ENCODE results near the gene AQP2.

Gene AQP2

GRCh38 chr12:49970658-49971057, 20.1 kb downstream of the AQP2 start:
- no peaks in the 10 kb centered on the region for H3K9me2 ChIP-seq (replicated peaks; ENCODE audit: control insufficient read depth, low read length)
- H3K4me2 ChIP-seq (ENCODE audit: low read length), result no peak overlapping the region
- no peaks in the 10 kb centered on the region for H3K79me2 ChIP-seq (ENCODE audit: control insufficient read depth, low read length)
- no peak overlapping the region for H3K4me3 ChIP-seq (ENCODE audit: low read length)
- H3K36me3 ChIP-seq (ENCODE audit: control insufficient read depth, low read length), result no peaks in the 10 kb centered on the region
- TF ChIP-seq EZH2phosphoT487 (IDR thresholded peaks at IDR 0.05; ENCODE audit: borderline replicate concordance, low read length) (no peak), CTCF (IDR thresholded peaks at IDR 0.05; ENCODE audit: low read depth, low read length, poor library complexity, severe bottlenecking) (no peak)
- H3K4me1 ChIP-seq (ENCODE audit: control insufficient read depth, low read length), result peaks cover 13% of the 10 kb centered on the region
- H3K27ac ChIP-seq (ENCODE audit: low read depth, low read length), result no peak overlapping the region
- no peaks in the 10 kb centered on the region for H3K9me3 ChIP-seq (ENCODE audit: control insufficient read depth, insufficient read depth, low read length)
- H3F3A ChIP-seq (ENCODE audit: control insufficient read depth, insufficient read depth), result no peaks in the 10 kb centered on the region
- peaks cover 33% of the 10 kb centered on the region for H3K27me3 ChIP-seq (ENCODE audit: control insufficient read depth, low read length)
- no peaks in the 10 kb centered on the region for H4K20me1 ChIP-seq (ENCODE audit: control insufficient read depth, insufficient read depth, low read depth, low read length)

- TF ChIP-seq CTCF (IDR thresholded peaks at IDR 0.05; ENCODE audit: low read depth, low read length, poor library complexity, severe bottlenecking) (no peak), EZH2phosphoT487 (IDR thresholded peaks at IDR 0.05; ENCODE audit: borderline replicate concordance, low read length) (no peak)
- Histone ChIP-seq H3K9me2 (replicated peaks; ENCODE audit: control insufficient read depth, low read length) (no peaks in the 10 kb centered on the region), H3K36me3 (ENCODE audit: control insufficient read depth, low read length) (no peaks in the 10 kb centered on the region), H4K20me1 (ENCODE audit: control insufficient read depth, insufficient read depth, low read depth, low read length) (no peaks in the 10 kb centered on the region), H3K27me3 (ENCODE audit: control insufficient read depth, low read length) (peaks cover 31% of the 10 kb centered on the region), H3K27ac (ENCODE audit: low read depth, low read length) (no peak overlapping the region), H3K4me2 (ENCODE audit: low read length) (no peak overlapping the region), H3K9me3 (ENCODE audit: control insufficient read depth, insufficient read depth, low read length) (no peaks in the 10 kb centered on the region), H3K79me2 (ENCODE audit: control insufficient read depth, low read length) (no peaks in the 10 kb centered on the region), H3K4me3 (ENCODE audit: low read length) (no peak overlapping the region), H3F3A (ENCODE audit: control insufficient read depth, insufficient read depth) (no peaks in the 10 kb centered on the region), H3K4me1 (ENCODE audit: control insufficient read depth, low read length) (peaks cover 13% of the 10 kb centered on the region)
These were observed 20.6 kb downstream of the AQP2 start for GRCh38 chr12:49971141-49971540.

GRCh38 chr12:49972129-49972528, 21.6 kb downstream of the AQP2 start:
- H3K4me1 ChIP-seq (ENCODE audit: control insufficient read depth, low read length), result peaks cover 8% of the 10 kb centered on the region
- H4K20me1 ChIP-seq (ENCODE audit: control insufficient read depth, insufficient read depth, low read depth, low read length), result no peaks in the 10 kb centered on the region
- H3K27ac ChIP-seq (ENCODE audit: low read depth, low read length), result no peak overlapping the region
- no peak for TF ChIP-seq CTCF (IDR thresholded peaks at IDR 0.05; ENCODE audit: low read depth, low read length, poor library complexity, severe bottlenecking)
- TF ChIP-seq EZH2phosphoT487 (IDR thresholded peaks at IDR 0.05; ENCODE audit: borderline replicate concordance, low read length), result no peak
- no peaks in the 10 kb centered on the region for H3K36me3 ChIP-seq (ENCODE audit: control insufficient read depth, low read length)
- no peaks in the 10 kb centered on the region for H3K79me2 ChIP-seq (ENCODE audit: control insufficient read depth, low read length)
- no peaks in the 10 kb centered on the region for H3K9me2 ChIP-seq (replicated peaks; ENCODE audit: control insufficient read depth, low read length)
- no peaks in the 10 kb centered on the region for H3F3A ChIP-seq (ENCODE audit: control insufficient read depth, insufficient read depth)
- H3K9me3 ChIP-seq (ENCODE audit: control insufficient read depth, insufficient read depth, low read length), result no peaks in the 10 kb centered on the region
- H3K27me3 ChIP-seq (ENCODE audit: control insufficient read depth, low read length), result peaks cover 25% of the 10 kb centered on the region
- no peak overlapping the region for H3K4me2 ChIP-seq (ENCODE audit: low read length)
- H3K4me3 ChIP-seq (ENCODE audit: low read length), result no peak overlapping the region
